Activated CD4-positive, alpha-beta T cell treated with anti-CD3 and anti-CD28 coated beads, Interleukin-2, Interleukin-4, amounts not matched to agents 100 ng/mL and 50 ng/mL, durations not matched to agents 16 hours and 8 hours (primary cell): ENCODE results near the gene GLDN.

Experiments used
- DNase-seq: peaks from one replicate; pipeline ENCODE4 v3.0.0-alpha.2; 2020; ENCODE audit warnings: low spot score

GLDN gene

GRCh38 chr15:51322621-51323296, 18.7 kb upstream of the GLDN start:
- no peak for DNase-seq

GRCh38 chr15:51323749-51324148, 17.7 kb upstream of the GLDN start:
- DNase-seq = no peak

GRCh38 chr15:51325167-51325566, 16.3 kb upstream of the GLDN start:
- DNase-seq = no peak

GRCh38 chr15:51327081-51327480, 14.4 kb upstream of the GLDN start:
- no peak for DNase-seq

- no peak for DNase-seq
Measured at GRCh38 chr15:51328926-51329325, 12.5 kb upstream of the GLDN start.

GRCh38 chr15:51331141-51331540, 10.3 kb upstream of the GLDN start:
- DNase-seq = no peak

- no peak for DNase-seq
Measured at GRCh38 chr15:51332206-51333147, 9.0 kb upstream of the GLDN start.

GRCh38 chr15:51333571-51333970, 7.9 kb upstream of the GLDN start:
- no peak for DNase-seq

GRCh38 chr15:51334011-51334451, 7.4 kb upstream of the GLDN start:
- DNase-seq = no peak

GRCh38 chr15:51335087-51335486, 6.4 kb upstream of the GLDN start:
- no peak for DNase-seq

- no peak for DNase-seq
Measured at GRCh38 chr15:51335538-51336410, 5.7 kb upstream of the GLDN start.

- DNase-seq = no peak
Measured at GRCh38 chr15:51338496-51338895, 3.0 kb upstream of the GLDN start, which contains the start of gene CYP19A1. TSS of gene CYP19A1 (minus strand) at chr15:51338596. CDS start at chr15:51242912, 95,684 bp downstream.

- DNase-seq = no peak
Measured at GRCh38 chr15:51342227-51342999, 958 bp downstream of the GLDN start.

- DNase-seq = no peak
Measured at GRCh38 chr15:51343466-51343865, 2.0 kb downstream of the GLDN start.

- DNase-seq = no peak
Measured at GRCh38 chr15:51346136-51346535, 4.7 kb downstream of the GLDN start.

- peak; percentile 3 for DNase-seq
Measured at GRCh38 chr15:51348688-51349087, 7.2 kb downstream of the GLDN start.

- DNase-seq = no peak
Measured at GRCh38 chr15:51349156-51349844, 7.8 kb downstream of the GLDN start.

- DNase-seq = no peak
Measured at GRCh38 chr15:51350723-51351122, 9.3 kb downstream of the GLDN start.

- DNase-seq = no peak
Measured at GRCh38 chr15:51353976-51354375, 12.5 kb downstream of the GLDN start.

- DNase-seq = no peak
Measured at GRCh38 chr15:51355096-51355495, 13.6 kb downstream of the GLDN start.

- DNase-seq = no peak
Measured at GRCh38 chr15:51356147-51356546, 14.7 kb downstream of the GLDN start.
